K562 (cell line): ENCODE data around the gene NEIL1. TPM values are rescaled to one million over a fixed set of nuclear protein-coding genes. Genes with fewer than 3 reads are reported as not detected.

Experiments used
- DMBX1 ChIP-seq: fragments of 250-450 bp; sonication (Bioruptor Pico); IDR thresholded peaks from 2 replicates; pipeline ENCODE4 v1.8.0; 2022; ENCODE audit warnings: inconsistent platforms, mild to moderate bottlenecking, moderate library complexity, borderline replicate concordance
- NCOA2 ChIP-seq, 2 experiments: fragments of 450-650 bp; IDR thresholded peaks; 2 replicates each; pipeline ENCODE4 v1.6.1; 2018; ENCODE audit warnings: mild to moderate bottlenecking in 2 of 2, moderate library complexity in 1 of 2; ENCODE audit not compliant: partially characterized antibody in 2 of 2
- PHB ChIP-seq: fragments of 250-450 bp; sonication (Bioruptor Pico); IDR thresholded peaks from 2 replicates; pipeline ENCODE4 v1.5.0; 2021
- RBM22 ChIP-seq: fragments of 200-400 bp; formaldehyde crosslinking; IDR thresholded peaks from 2 replicates; pipeline ENCODE4 v1.6.1; 2018; ENCODE audit warnings: low read length, low read depth; ENCODE audit not compliant: poor library complexity, severe bottlenecking
- SPI1 ChIP-seq: IDR thresholded peaks from 2 replicates; pipeline ENCODE4 v1.6.1; 2011; ENCODE audit warnings: low read depth, low read length, control low read depth, borderline replicate concordance
- TAF1 ChIP-seq: IDR thresholded peaks from 2 replicates; pipeline ENCODE4 v1.6.1; 2011; ENCODE audit warnings: mild to moderate bottlenecking, low read length, moderate library complexity; ENCODE audit not compliant: insufficient read depth, control insufficient read depth, severe bottlenecking; ENCODE audit errors: extremely low read depth
- ZNF184 ChIP-seq: sonication (generic); formaldehyde crosslinking; IDR thresholded peaks from 2 replicates; pipeline ENCODE4 v1.5.0; 2020; ENCODE audit warnings: missing genetic modification reagents
- ZNF57 ChIP-seq: fragments of 450-650 bp; formaldehyde crosslinking; IDR thresholded peaks from 2 replicates; pipeline ENCODE4 v1.4.0; 2020; ENCODE audit warnings: mild to moderate bottlenecking, moderate library complexity
- polyA plus RNA-seq, 8 experiments: library from polyadenylated mRNA; depleted of rRNA in 4 of 8; stranded (reverse) in 5 of 8; unstranded in 3 of 8; fragments of >200 nt; fragmentation: Nextera tagmentation in 2 of 8; fragmentation: Illumina TruSeq in 1 of 8; extraction: Ambion mirVana in 2 of 8; extraction: Trizol in 1 of 8; gene quantifications; 2 replicates each; pipeline versions ENCODE4 v1.2.1 to v1.2.3, GENCODE V29; 2011 to 2014; ENCODE audit warnings: inconsistent platforms in 1 of 8, missing spikeins in 1 of 8
- total RNA-seq, 7 experiments: library from RNA; depleted of rRNA in 6 of 7; stranded (reverse); fragments of >200 nt in 6 of 7; fragmentation: Illumina TruSeq in 2 of 7; extraction: Trizol in 2 of 7; gene quantifications; 2 replicates each; pipeline versions ENCODE4 v1.2.1 to v1.2.3, GENCODE V29; 2011 to 2021; ENCODE audit warnings: low replicate concordance in 1 of 7
- TF ChIP-seq, protein P1 (sequence below): IDR thresholded peaks from 3 replicates; pipeline ENCODE4 v1.6.1; 2011; ENCODE audit warnings: borderline replicate concordance, mild to moderate bottlenecking, moderate library complexity; ENCODE audit not compliant: insufficient read length; ENCODE audit errors: extremely low read depth
- TF ChIP-seq, protein P2 (sequence below): fragments of 450-650 bp; IDR thresholded peaks from 2 replicates; pipeline ENCODE4 v1.6.1; 2017; ENCODE audit warnings: mild to moderate bottlenecking, moderate library complexity
- TF ChIP-seq, protein P3 (sequence below): sonication (generic); formaldehyde crosslinking; IDR thresholded peaks from 2 replicates; pipeline ENCODE4 v1.8.1; 2023; ENCODE audit warnings: mild to moderate bottlenecking, missing genetic modification reagents
- TF ChIP-seq, protein P4 (sequence below): fragments of 450-650 bp; IDR thresholded peaks from 2 replicates; pipeline ENCODE4 v1.6.1; 2016; ENCODE audit warnings: antibody characterized with exemption
- TF ChIP-seq, protein P5 (sequence below): sonication (generic); formaldehyde crosslinking; IDR thresholded peaks from 2 replicates; pipeline ENCODE4 v1.8.0; 2022; ENCODE audit warnings: missing genetic modification reagents, mild to moderate bottlenecking, borderline replicate concordance

NEIL1 gene
- total and polyA plus RNA-seq, 9 of the 15 experiments (the other 6 are each of a cell fraction or from before 2014, with no cell fraction given): 0.14 to 4.3 (median 2.4) TPM

DNA sequence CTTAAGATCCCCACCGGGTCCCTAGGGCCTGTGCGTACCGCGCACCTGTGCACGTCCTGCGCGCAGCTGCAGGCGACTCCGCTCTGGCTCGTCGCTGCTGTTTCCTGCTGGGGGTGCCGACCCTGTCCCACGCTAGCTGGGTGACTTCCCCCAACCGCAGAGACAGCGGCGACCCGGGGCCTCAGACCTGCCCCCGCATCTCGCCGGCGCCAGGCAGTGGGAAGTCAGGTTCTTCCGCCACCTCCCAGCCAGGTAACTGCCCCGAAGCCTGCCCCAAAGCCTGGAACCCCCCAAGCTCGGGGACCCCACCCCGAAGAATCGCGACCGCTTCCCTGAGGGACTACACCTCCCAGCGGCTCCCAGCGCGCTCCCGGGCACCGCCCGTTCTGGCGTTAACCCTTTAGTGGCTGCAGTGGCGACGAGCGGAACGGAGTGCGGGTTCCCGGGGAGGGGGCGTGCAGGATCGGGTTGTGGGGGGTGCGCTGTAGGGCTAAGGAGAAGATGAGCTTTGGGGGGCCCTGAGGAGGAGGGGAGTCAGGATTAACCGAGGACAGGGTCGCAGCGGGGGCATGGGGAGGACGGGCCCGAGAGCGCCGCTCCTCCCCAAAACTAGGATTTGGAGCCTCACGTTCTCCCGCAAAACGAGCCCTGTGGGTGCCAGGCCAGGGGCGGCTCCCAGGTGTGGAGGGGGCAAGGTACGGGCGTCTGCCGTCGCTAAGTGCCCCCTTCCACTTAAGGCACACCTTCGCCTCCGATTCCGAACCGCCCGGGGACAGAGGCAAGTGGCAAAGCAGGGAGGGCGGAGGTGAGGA lies 589 bp downstream of the NEIL1 start (continued):
- TF ChIP-seq, protein P1, sequence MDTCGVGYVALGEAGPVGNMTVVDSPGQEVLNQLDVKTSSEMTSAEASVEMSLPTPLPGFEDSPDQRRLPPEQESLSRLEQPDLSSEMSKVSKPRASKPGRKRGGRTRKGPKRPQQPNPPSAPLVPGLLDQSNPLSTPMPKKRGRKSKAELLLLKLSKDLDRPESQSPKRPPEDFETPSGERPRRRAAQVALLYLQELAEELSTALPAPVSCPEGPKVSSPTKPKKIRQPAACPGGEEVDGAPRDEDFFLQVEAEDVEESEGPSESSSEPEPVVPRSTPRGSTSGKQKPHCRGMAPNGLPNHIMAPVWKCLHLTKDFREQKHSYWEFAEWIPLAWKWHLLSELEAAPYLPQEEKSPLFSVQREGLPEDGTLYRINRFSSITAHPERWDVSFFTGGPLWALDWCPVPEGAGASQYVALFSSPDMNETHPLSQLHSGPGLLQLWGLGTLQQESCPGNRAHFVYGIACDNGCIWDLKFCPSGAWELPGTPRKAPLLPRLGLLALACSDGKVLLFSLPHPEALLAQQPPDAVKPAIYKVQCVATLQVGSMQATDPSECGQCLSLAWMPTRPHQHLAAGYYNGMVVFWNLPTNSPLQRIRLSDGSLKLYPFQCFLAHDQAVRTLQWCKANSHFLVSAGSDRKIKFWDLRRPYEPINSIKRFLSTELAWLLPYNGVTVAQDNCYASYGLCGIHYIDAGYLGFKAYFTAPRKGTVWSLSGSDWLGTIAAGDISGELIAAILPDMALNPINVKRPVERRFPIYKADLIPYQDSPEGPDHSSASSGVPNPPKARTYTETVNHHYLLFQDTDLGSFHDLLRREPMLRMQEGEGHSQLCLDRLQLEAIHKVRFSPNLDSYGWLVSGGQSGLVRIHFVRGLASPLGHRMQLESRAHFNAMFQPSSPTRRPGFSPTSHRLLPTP: no peak
- TF ChIP-seq TAF1: peak; percentile 21
- TF ChIP-seq, protein P2, sequence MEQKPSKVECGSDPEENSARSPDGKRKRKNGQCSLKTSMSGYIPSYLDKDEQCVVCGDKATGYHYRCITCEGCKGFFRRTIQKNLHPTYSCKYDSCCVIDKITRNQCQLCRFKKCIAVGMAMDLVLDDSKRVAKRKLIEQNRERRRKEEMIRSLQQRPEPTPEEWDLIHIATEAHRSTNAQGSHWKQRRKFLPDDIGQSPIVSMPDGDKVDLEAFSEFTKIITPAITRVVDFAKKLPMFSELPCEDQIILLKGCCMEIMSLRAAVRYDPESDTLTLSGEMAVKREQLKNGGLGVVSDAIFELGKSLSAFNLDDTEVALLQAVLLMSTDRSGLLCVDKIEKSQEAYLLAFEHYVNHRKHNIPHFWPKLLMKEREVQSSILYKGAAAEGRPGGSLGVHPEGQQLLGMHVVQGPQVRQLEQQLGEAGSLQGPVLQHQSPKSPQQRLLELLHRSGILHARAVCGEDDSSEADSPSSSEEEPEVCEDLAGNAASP: no peak
- TF ChIP-seq PHB: no peak
- TF ChIP-seq, protein P3, sequence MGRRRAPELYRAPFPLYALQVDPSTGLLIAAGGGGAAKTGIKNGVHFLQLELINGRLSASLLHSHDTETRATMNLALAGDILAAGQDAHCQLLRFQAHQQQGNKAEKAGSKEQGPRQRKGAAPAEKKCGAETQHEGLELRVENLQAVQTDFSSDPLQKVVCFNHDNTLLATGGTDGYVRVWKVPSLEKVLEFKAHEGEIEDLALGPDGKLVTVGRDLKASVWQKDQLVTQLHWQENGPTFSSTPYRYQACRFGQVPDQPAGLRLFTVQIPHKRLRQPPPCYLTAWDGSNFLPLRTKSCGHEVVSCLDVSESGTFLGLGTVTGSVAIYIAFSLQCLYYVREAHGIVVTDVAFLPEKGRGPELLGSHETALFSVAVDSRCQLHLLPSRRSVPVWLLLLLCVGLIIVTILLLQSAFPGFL: no peak
- TF ChIP-seq ZNF57 (CRISPR knock-in tag): no peak
- no peak for TF ChIP-seq NCOA2 (IDR thresholded peaks at IDR 0.05; ENCODE audit: partially characterized antibody in 2 of 2)
- peak; percentile 67 for TF ChIP-seq RBM22
- TF ChIP-seq DMBX1 (CRISPR knock-in tag): no peak
- TF ChIP-seq, protein P4, sequence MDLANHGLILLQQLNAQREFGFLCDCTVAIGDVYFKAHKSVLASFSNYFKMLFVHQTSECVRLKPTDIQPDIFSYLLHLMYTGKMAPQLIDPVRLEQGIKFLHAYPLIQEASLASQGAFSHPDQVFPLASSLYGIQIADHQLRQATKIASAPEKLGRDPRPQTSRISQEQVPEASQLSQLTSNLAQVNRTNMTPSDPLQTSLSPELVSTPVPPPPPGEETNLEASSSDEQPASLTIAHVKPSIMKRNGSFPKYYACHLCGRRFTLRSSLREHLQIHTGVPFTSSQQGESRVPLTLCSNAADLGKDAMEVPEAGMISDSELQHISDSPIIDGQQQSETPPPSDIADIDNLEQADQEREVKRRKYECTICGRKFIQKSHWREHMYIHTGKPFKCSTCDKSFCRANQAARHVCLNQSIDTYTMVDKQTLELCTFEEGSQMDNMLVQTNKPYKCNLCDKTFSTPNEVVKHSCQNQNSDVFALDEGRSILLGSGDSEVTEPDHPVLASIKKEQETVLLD: peak; percentile 79
- no peak for TF ChIP-seq SPI1
- TF ChIP-seq, protein P5, sequence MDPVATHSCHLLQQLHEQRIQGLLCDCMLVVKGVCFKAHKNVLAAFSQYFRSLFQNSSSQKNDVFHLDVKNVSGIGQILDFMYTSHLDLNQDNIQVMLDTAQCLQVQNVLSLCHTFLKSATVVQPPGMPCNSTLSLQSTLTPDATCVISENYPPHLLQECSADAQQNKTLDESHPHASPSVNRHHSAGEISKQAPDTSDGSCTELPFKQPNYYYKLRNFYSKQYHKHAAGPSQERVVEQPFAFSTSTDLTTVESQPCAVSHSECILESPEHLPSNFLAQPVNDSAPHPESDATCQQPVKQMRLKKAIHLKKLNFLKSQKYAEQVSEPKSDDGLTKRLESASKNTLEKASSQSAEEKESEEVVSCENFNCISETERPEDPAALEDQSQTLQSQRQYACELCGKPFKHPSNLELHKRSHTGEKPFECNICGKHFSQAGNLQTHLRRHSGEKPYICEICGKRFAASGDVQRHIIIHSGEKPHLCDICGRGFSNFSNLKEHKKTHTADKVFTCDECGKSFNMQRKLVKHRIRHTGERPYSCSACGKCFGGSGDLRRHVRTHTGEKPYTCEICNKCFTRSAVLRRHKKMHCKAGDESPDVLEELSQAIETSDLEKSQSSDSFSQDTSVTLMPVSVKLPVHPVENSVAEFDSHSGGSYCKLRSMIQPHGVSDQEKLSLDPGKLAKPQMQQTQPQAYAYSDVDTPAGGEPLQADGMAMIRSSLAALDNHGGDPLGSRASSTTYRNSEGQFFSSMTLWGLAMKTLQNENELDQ: no peak
- TF ChIP-seq ZNF184 (CRISPR knock-in tag): no peak
